Lower leg skin (tissue), 4 donors: ENCODE data around the gene UNC5C. TPM values are rescaled to one million over a fixed set of nuclear protein-coding genes. Genes with fewer than 3 reads are reported as not detected.

Experiments used
- DNase-seq, 2 donors: peaks; one replicate each; pipeline ENCODE4 v3.0.0-alpha.2; 2019; ENCODE audit warnings: low spot score in 2 of 2
- H3K4me3 ChIP-seq: fragments of 200-600 bp; sonication (generic); 2 replicates; pipeline ENCODE4 v1.5.1; 2017; ENCODE audit warnings: mild to moderate bottlenecking, low read depth; ENCODE audit not compliant: poor library complexity, severe bottlenecking
- POLR2A ChIP-seq, 2 donors: fragments of 450-650 bp; IDR thresholded peaks; one replicate each; pipeline ENCODE4 v1.6.1; 2016 to 2017; ENCODE audit warnings: antibody characterized with exemption in 2 of 2, mild to moderate bottlenecking in 1 of 2, moderate library complexity in 1 of 2
- WGBS, 2 donors: methylation state at CpG; one replicate each; pipeline ENCODE4 v1.1.5; 2018; 5-methylcytosine and 5-hydroxymethylcytosine counted together
- intact Hi-C: fragments of 100-400 bp; cut with DNase I; formaldehyde crosslinking; loops from one replicate; pipeline ENCODE4 v1.15.0; 2023; ENCODE audit warnings: low total_unique reads
- total RNA-seq, 4 donors: library from RNA; depleted of rRNA; stranded (reverse); fragments of >200 nt; gene quantifications; one replicate each; pipeline ENCODE4 v1.1.0, GENCODE V29; 2016
- TF ChIP-seq, protein P1 (sequence below), 3 donors: fragments of 450-650 bp; IDR thresholded peaks; one replicate each; pipeline ENCODE4 v1.5.1; 2016; ENCODE audit warnings: antibody characterized with exemption in 3 of 3, mild to moderate bottlenecking in 3 of 3, moderate library complexity in 2 of 3

Gene UNC5C
- total RNA-seq, 4 donors from 2014 or later, result 0.34 to 1.8 (median 1.2) TPM

DNA sequence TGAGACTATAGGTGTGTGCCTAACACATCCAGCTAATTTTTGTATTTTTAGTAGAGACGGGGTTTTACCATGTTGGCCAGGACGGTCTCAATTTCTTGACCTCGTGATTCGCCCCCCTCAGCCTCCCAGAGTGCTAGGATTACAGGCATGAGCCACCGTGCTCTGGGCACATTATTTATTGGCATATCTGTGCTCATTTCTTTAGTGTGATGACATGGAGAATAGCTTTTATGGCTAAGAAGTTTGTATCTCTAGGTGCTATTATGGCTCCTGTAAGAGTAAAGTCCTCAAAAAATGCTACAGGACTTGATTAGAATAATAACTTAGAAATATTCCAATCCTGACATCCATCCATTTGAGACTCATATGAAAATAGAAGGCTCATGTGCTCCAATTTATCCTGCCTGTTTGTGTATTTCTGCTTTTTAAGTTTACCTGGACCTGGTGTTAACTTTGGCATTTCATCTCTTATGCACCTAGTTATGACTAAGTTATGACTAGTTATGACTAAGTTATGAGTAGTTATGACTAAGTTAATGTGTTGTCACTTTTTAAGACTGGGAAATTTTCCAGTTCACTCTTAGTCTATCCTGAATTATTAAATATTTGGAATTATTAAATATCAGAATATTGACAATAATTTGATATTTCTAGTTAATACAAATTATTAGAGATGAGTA is 36.4 kb upstream of the UNC5C start:
- no peak for DNase-seq
- WGBS, 2 donors, result 62 to 66% methylated on average over 5 of the region's 5 CpGs
- no peak overlapping the region for H3K4me3 ChIP-seq
- intact Hi-C loops, result no loop called here
- TF ChIP-seq, protein P1, sequence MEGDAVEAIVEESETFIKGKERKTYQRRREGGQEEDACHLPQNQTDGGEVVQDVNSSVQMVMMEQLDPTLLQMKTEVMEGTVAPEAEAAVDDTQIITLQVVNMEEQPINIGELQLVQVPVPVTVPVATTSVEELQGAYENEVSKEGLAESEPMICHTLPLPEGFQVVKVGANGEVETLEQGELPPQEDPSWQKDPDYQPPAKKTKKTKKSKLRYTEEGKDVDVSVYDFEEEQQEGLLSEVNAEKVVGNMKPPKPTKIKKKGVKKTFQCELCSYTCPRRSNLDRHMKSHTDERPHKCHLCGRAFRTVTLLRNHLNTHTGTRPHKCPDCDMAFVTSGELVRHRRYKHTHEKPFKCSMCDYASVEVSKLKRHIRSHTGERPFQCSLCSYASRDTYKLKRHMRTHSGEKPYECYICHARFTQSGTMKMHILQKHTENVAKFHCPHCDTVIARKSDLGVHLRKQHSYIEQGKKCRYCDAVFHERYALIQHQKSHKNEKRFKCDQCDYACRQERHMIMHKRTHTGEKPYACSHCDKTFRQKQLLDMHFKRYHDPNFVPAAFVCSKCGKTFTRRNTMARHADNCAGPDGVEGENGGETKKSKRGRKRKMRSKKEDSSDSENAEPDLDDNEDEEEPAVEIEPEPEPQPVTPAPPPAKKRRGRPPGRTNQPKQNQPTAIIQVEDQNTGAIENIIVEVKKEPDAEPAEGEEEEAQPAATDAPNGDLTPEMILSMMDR (IDR thresholded peaks at IDR 0.05), result no peak

DNA sequence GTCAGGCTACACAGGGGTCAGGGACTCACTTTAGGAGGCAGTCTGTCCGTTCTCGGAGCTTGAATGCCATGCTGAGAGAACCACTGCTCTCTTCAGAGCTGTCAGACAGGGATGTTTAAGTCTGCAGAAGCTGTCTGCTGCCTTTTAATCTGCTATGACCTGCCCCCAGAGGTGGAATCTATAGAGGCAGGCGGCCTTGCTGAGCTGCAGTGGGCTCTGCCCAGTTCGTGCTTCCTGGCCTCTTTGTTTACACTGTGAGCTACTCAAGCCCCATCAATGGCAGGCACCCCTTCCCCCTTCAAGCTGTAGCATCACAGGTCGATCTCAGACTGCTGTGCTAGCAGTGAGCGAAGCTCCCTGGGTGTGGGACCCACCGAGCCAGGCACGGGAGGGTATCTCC is 31.5 kb upstream of the UNC5C start:
- 70 to 74% methylated on average over 8 of the region's 8 CpGs for WGBS, 2 donors
- intact Hi-C loops, result no loop called here
- DNase-seq, result no peak
- TF ChIP-seq, protein P1 (IDR thresholded peaks at IDR 0.05), result no peak
- no peak for TF ChIP-seq POLR2A (IDR thresholded peaks at IDR 0.05)
- H3K4me3 ChIP-seq, result no peak overlapping the region

DNA sequence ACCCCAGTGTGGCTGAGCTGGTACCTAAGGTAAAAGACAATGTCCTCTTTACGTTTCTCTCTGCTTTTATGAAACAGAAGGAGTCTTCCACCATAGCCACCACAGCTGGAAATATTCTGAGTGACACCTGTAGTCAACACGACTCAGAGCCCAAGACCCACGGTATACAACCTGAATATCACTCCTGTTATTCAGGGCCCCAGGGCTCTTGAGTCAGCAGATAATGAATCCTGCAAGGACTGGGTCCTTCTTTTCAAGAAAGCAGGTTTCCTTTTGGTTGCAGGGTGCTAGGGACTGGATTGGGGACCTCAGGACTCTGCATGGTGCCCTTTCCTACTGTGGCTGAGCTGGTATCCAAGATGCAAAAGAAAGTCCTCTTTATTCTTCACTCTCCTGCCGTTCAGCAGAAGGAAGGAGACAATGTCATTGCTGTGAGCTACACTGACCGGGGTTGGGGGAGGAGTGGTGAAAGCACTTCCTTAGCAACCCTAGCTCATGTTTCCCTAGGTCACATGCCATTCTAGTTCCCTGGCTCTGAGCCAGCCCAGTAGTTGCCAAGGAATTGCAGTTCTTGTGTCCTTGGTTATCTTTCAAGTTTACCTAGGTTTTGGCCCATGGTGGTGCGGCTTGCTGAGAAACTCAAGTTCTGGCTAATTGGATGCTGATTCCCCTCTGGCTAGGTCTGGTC is 23.7 kb upstream of the UNC5C start:
- TF ChIP-seq, protein P1 (IDR thresholded peaks at IDR 0.05), result no peak
- TF ChIP-seq POLR2A (IDR thresholded peaks at IDR 0.05), result no peak
- 55 to 77% methylated on average over 6 of the region's 6 CpGs for WGBS, 2 donors
- DNase-seq, result peak; percentile 54 to 89
- intact Hi-C loops, result no loop called here
- H3K4me3 ChIP-seq, result no peak overlapping the region

DNA sequence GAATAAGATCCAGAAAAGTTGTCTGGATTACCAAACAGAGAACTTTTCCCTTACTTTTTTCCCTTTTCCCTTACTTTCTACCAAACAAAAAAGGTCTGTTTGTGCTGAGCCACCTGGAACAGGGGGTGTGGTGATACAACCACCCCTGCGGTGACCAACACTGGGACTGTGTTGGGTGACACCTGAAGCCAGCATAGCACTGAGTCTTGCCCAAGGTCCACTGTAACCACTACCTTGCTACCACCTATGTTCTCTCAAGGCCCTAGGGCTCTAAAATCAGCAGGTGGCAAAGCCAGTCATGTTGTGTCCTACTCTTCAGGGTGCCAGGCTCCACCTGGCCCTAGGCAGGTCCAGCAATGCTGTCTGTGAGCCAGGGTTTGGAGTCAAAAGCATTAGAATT is 22.8 kb upstream of the UNC5C start:
- intact Hi-C loops, result no loop called here
- no peak for DNase-seq
- 95 to 100% methylated on average over 1 of the region's 1 CpG for WGBS, 2 donors
- no peak overlapping the region for H3K4me3 ChIP-seq
- TF ChIP-seq POLR2A (IDR thresholded peaks at IDR 0.05), result no peak
- TF ChIP-seq, protein P1 (IDR thresholded peaks at IDR 0.05), result no peak

DNA sequence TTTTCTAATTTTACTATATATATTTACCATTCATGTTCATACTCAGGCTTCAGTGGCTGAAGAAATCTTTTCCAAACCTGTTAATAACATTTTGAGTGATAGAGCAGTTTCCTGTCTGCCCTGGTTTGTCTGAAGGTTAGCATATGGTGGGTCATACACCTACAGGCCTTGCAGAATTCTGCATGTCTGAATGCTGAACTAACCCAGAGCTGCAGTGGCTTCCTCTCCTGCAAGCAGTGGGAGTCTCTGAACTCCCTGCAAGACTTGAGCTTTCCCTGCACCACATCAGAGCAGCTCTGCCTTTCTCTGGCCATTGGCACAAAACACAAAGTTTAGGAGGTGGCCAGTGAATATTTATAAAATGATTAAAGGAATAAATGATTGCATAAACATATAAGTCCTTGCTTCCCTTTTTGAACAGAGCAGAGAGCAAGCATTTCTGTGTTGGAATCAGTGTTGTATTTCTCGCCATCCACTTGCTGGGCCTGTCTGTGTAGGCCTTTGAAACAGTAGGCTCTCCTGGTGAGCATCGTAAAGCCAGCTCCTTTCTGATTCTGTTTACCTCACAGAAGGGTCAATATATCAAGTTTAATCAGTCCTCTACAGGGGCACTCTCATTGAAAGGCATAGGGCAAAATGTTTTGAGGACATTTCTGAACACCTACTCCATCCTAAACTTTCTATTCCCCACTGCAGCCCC is 15.0 kb upstream of the UNC5C start:
- intact Hi-C loops, result no loop called here
- WGBS, 2 donors, result 73 to 84% methylated on average over 2 of the region's 2 CpGs
- TF ChIP-seq, protein P1 (IDR thresholded peaks at IDR 0.05), result no peak
- TF ChIP-seq POLR2A (IDR thresholded peaks at IDR 0.05), result no peak
- no peak overlapping the region for H3K4me3 ChIP-seq
- no peak for DNase-seq
